H9 (cell line): ENCODE results near the gene E2F1. TPM values are rescaled to one million over a fixed set of nuclear protein-coding genes. Genes with fewer than 3 reads are reported as not detected.
A peak's percentile ranks its signal among the peaks of the same experiment; 100 is the strongest.

Experiments used
- DNase-seq: peaks from one replicate; pipeline ENCODE4 v3.0.0-alpha.2; 2017
- H2AFZ ChIP-seq: one replicate; pipeline ENCODE4 v1.6.1; 2013; ENCODE audit warnings: mild to moderate bottlenecking, low read length, control low read depth, moderate library complexity
- H2AK5ac ChIP-seq: 2 replicates; pipeline ENCODE4 v1.6.1; 2013; ENCODE audit warnings: low read length, control low read depth, mixed read lengths; ENCODE audit not compliant: insufficient read length
- H2BK120ac ChIP-seq: one replicate; pipeline ENCODE4 v1.6.1; 2013; ENCODE audit warnings: low read depth, mild to moderate bottlenecking, low read length, control low read depth, inconsistent platforms; ENCODE audit not compliant: poor library complexity, severe bottlenecking
- H2BK12ac ChIP-seq: 2 replicates; pipeline ENCODE4 v1.6.1; 2013; ENCODE audit warnings: low read length, control low read depth, mixed read lengths, low read depth; ENCODE audit not compliant: insufficient read length
- H2BK15ac ChIP-seq: 2 replicates; pipeline ENCODE4 v1.6.1; 2013; ENCODE audit warnings: low read depth, low read length, control low read depth
- H2BK20ac ChIP-seq: one replicate; pipeline ENCODE4 v1.6.1; 2013; ENCODE audit warnings: low read depth, mild to moderate bottlenecking, low read length, control low read depth, inconsistent platforms; ENCODE audit not compliant: poor library complexity, severe bottlenecking
- H2BK5ac ChIP-seq: 2 replicates; pipeline ENCODE4 v1.6.1; 2013; ENCODE audit warnings: low read length, control low read depth, mixed read lengths; ENCODE audit not compliant: insufficient read length
- H3K14ac ChIP-seq: 2 replicates; pipeline ENCODE4 v1.6.1; 2013; ENCODE audit warnings: low read length, control low read depth; ENCODE audit not compliant: insufficient read depth
- H3K18ac ChIP-seq: 2 replicates; pipeline ENCODE4 v1.6.1; 2013; ENCODE audit warnings: low read depth, mild to moderate bottlenecking, mixed read lengths, low read length, control low read depth; ENCODE audit not compliant: insufficient read length
- H3K23ac ChIP-seq: 2 replicates; pipeline ENCODE4 v1.6.1; 2013; ENCODE audit warnings: low read length, control low read depth, mixed read lengths, low read depth; ENCODE audit not compliant: insufficient read length
- H3K23me2 ChIP-seq: 2 replicates; pipeline ENCODE4 v1.6.1; 2013; ENCODE audit warnings: low read depth, mild to moderate bottlenecking, mixed read lengths, low read length, control low read depth; ENCODE audit not compliant: insufficient read length, poor library complexity, severe bottlenecking
- H3K27ac ChIP-seq: 2 replicates; pipeline ENCODE4 v1.5.1; 2013; ENCODE audit warnings: low read length, control low read depth, mixed read lengths, low read depth; ENCODE audit not compliant: insufficient read length
- H3K27me3 ChIP-seq: 2 replicates; pipeline ENCODE4 v1.6.1; 2013; ENCODE audit warnings: low read length, control low read depth, inconsistent platforms; ENCODE audit not compliant: insufficient read depth
- H3K4ac ChIP-seq: 2 replicates; pipeline ENCODE4 v1.6.1; 2013; ENCODE audit warnings: low read depth, mild to moderate bottlenecking, control low read depth, inconsistent platforms, low read length, moderate library complexity
- H3K4me1 ChIP-seq: 2 replicates; pipeline ENCODE4 v1.6.1; 2013; ENCODE audit warnings: low read length, control low read depth, inconsistent platforms; ENCODE audit not compliant: insufficient read depth
- H3K4me2 ChIP-seq: 2 replicates; pipeline ENCODE4 v1.6.1; 2013; ENCODE audit warnings: low read length, control low read depth, mixed read lengths; ENCODE audit not compliant: insufficient read length, insufficient read depth
- H3K56ac ChIP-seq: 2 replicates; pipeline ENCODE4 v1.6.1; 2013; ENCODE audit warnings: low read depth, mild to moderate bottlenecking, mixed read lengths, low read length, control low read depth; ENCODE audit not compliant: insufficient read length
- H3K79me1 ChIP-seq: 2 replicates; pipeline ENCODE4 v1.6.1; 2013; ENCODE audit warnings: low read depth, mild to moderate bottlenecking, moderate library complexity, low read length, control low read depth, inconsistent platforms; ENCODE audit not compliant: insufficient read depth, poor library complexity, severe bottlenecking
- H3K79me2 ChIP-seq: 2 replicates; pipeline ENCODE4 v1.6.1; 2013; ENCODE audit warnings: low read length, control low read depth, inconsistent platforms; ENCODE audit not compliant: insufficient read depth
- H3K9ac ChIP-seq: 2 replicates; pipeline ENCODE4 v1.6.1; 2013; ENCODE audit warnings: low read length, control low read depth, mixed read lengths; ENCODE audit not compliant: insufficient read length; ENCODE audit errors: extremely low read depth
- H3K9me3 ChIP-seq: one replicate; pipeline ENCODE4 v1.6.1; 2013; ENCODE audit warnings: low read depth, low read length, inconsistent platforms; ENCODE audit not compliant: control insufficient read depth
- H3T11ph ChIP-seq: one replicate; pipeline ENCODE4 v1.6.1; 2013; ENCODE audit warnings: mild to moderate bottlenecking, low read length, control low read depth, inconsistent platforms
- H4K20me1 ChIP-seq: one replicate; pipeline ENCODE4 v1.6.1; 2013; ENCODE audit not compliant: control insufficient read depth, insufficient read length, insufficient read depth
- H4K5ac ChIP-seq: 2 replicates; pipeline ENCODE4 v1.6.1; 2013; ENCODE audit warnings: low read depth, mild to moderate bottlenecking, mixed read lengths, low read length, control low read depth; ENCODE audit not compliant: insufficient read length
- H4K8ac ChIP-seq: replicated peaks from 2 replicates; pipeline ENCODE4 v1.6.1; 2013; ENCODE audit warnings: low read length, control low read depth, mixed read lengths, low read depth; ENCODE audit not compliant: insufficient read length
- H4K91ac ChIP-seq: 2 replicates; pipeline ENCODE4 v1.6.1; 2013; ENCODE audit warnings: low read depth, mild to moderate bottlenecking, moderate library complexity, mixed read lengths, low read length, control low read depth; ENCODE audit not compliant: insufficient read length
- H3K27ac Mint-ChIP-seq, 3 experiments: 2 replicates in 2 of 3; 3 replicates in 1 of 3; pipeline ENCODE4 v1.8.0; 2020 to 2021; ENCODE audit warnings: mixed read lengths in 3 of 3, mild to moderate bottlenecking in 1 of 3, moderate library complexity in 1 of 3
- H3K27me3 Mint-ChIP-seq: 2 replicates; pipeline ENCODE4 v1.8.0; 2021; ENCODE audit warnings: low read depth, mild to moderate bottlenecking, moderate library complexity, mixed read lengths
- H3K36me3 Mint-ChIP-seq, 3 experiments: 2 replicates in 2 of 3; 3 replicates in 1 of 3; pipeline ENCODE4 v1.8.0; 2020 to 2021; ENCODE audit warnings: low read depth in 3 of 3, mixed read lengths in 3 of 3; ENCODE audit not compliant: insufficient read depth in 1 of 3
- H3K4me1 Mint-ChIP-seq, 2 experiments: 2 replicates each; pipeline ENCODE4 v1.8.0; 2020; ENCODE audit warnings: mixed read lengths in 2 of 2
- H3K4me3 Mint-ChIP-seq, 2 experiments: 2 replicates in 1 of 2; 3 replicates in 1 of 2; pipeline ENCODE4 v1.8.0; 2020 to 2021; ENCODE audit warnings: mild to moderate bottlenecking in 2 of 2, mixed read lengths in 2 of 2, moderate library complexity in 1 of 2
- H3K9me3 Mint-ChIP-seq, 2 experiments: 2 replicates in 1 of 2; 3 replicates in 1 of 2; pipeline ENCODE4 v1.8.0; 2020; ENCODE audit warnings: mild to moderate bottlenecking in 2 of 2, mixed read lengths in 2 of 2, moderate library complexity in 1 of 2
- WGBS: extraction: QIAGEN DNeasy Blood & Tissue Kit; methylation state at CpG from one replicate; pipeline ENCODE4 v1.1.7; 2013; ENCODE audit warnings: missing lambda C conversion rate, low lambda C conversion rate, mixed read lengths; ENCODE audit not compliant: insufficient read length; ENCODE audit errors: extremely low coverage; 5-methylcytosine and 5-hydroxymethylcytosine counted together
- total RNA-seq: library from RNA; stranded (reverse); gene quantifications from 2 replicates; pipeline ENCODE4 v1.2.1, GENCODE V29; 2021
- TF ChIP-seq, protein P1 (sequence below): fragments of 200-600 bp; sonication (generic); conservative IDR thresholded peaks from 3 replicates; pipeline ENCODE4 v1.8.0; 2021; ENCODE audit warnings: antibody characterized with exemption, mild to moderate bottlenecking

E2F1 gene
- total RNA-seq, 1 experiment from 2014 or later = 58.7 TPM

DNA sequence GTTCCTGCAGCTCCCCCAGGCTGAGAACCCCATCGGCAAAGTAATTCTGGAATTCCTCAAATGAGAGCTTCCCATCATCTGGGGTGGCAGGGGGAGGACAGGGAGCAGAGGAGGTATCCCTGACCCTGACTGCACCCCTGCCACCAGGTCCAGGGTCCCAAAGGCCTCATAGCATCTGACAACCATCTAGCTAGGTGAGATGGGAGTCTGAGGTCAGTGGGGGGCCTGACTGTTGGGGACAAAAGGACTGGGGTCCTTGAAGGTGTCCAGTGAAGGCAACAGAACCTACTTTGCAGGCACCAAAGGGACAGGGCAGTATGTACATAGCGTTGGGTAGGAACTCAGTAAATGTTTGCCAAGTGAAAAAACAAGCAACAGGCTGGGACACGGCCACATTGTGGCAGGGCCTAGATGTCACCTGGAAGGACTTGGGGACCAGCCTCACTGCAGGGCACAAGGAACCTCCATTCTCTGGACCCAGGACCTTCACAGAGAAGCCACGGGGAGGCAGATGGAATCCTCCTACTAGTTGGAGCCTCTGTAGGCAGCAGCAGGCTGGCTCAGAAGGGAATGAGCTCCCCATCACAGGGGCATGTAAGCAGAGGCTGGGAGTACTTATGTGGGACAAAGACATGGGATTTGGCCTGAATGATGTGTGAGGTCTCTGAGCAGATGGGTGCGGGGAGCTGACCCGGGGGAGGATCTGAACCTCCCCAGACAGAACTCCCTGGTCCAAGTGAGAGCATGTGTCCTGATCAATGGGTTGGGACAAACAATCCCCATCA, 15.3 kb downstream of the E2F1 start:
- Histone ChIP-seq H4K5ac (no peak overlapping the region), H3K23me2 (peaks cover 25% of the 10 kb centered on the region), H3K79me1 (no peaks in the 10 kb centered on the region), H3K79me2 (no peaks in the 10 kb centered on the region), H3K14ac (no peak overlapping the region), H3K27ac (no peak overlapping the region), H3K4me2 (no peak overlapping the region), H3K56ac (no peak overlapping the region), H4K91ac (no peak overlapping the region), H3K27me3 (no peaks in the 10 kb centered on the region), H3K4me1 (peaks cover 4% of the 10 kb centered on the region; the same call in 1 of the 2 replicates), H3K9me3 (no peaks in the 10 kb centered on the region), H3K18ac (no peak overlapping the region), H2BK12ac (no peak overlapping the region), H2BK120ac (no peak overlapping the region), H3K23ac (no peak overlapping the region), H3K9ac (no peak overlapping the region), H2BK15ac (no peak overlapping the region), H3T11ph (no peak overlapping the region), H2AK5ac (no peak overlapping the region), H3K4ac (no peak overlapping the region), H4K8ac (no peak overlapping the region), H2BK5ac (no peak overlapping the region), H2BK20ac (no peak overlapping the region), H4K20me1 (no peaks in the 10 kb centered on the region), H2AFZ (no peak overlapping the region)
- Mint-ChIP-seq H3K4me3 (no peak overlapping the region; a peak in 1 of 5 replicates), H3K36me3 (peaks cover 26 to 49% (median 39%) of the 10 kb centered on the region in 3 experiments), H3K27ac (0 out of 7 replicates have a peak overlapping the region, but pooled peaks of 1 of the 3 experiments have one; percentile 53), H3K4me1 (peaks cover 35 to 36% of the 10 kb centered on the region in 2 experiments), H3K27me3 (peaks cover 2% of the 10 kb centered on the region), H3K9me3 (no peaks in the 10 kb centered on the region; a peak in 1 of 5 replicates)
- DNase-seq = no peak
- no CpG with 5 or more reads among the region's 6 CpGs for WGBS
- TF ChIP-seq, protein P1, sequence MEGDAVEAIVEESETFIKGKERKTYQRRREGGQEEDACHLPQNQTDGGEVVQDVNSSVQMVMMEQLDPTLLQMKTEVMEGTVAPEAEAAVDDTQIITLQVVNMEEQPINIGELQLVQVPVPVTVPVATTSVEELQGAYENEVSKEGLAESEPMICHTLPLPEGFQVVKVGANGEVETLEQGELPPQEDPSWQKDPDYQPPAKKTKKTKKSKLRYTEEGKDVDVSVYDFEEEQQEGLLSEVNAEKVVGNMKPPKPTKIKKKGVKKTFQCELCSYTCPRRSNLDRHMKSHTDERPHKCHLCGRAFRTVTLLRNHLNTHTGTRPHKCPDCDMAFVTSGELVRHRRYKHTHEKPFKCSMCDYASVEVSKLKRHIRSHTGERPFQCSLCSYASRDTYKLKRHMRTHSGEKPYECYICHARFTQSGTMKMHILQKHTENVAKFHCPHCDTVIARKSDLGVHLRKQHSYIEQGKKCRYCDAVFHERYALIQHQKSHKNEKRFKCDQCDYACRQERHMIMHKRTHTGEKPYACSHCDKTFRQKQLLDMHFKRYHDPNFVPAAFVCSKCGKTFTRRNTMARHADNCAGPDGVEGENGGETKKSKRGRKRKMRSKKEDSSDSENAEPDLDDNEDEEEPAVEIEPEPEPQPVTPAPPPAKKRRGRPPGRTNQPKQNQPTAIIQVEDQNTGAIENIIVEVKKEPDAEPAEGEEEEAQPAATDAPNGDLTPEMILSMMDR = no peak
